EL (cell line): Measurements from ENCODE around the gene RRP1.

Experiments
- DNase-seq: peaks from one replicate; pipeline ENCODE4 v3.0.0-alpha.2; 2016

Gene RRP1

GRCh38 chr21:43846430-43846829, 57.1 kb downstream of the RRP1 start:
- DNase-seq: no peak

- DNase-seq: no peak
Measured at GRCh38 chr21:43847301-43847700, 57.9 kb downstream of the RRP1 start.

- DNase-seq: no peak
Measured at GRCh38 chr21:43848771-43849170, 59.4 kb downstream of the RRP1 start.

- DNase-seq: no peak
Measured at GRCh38 chr21:43849532-43850299, 60.3 kb downstream of the RRP1 start.

GRCh38 chr21:43850728-43851295, 61.4 kb downstream of the RRP1 start:
- DNase-seq: no peak

GRCh38 chr21:43851593-43851992, 62.2 kb downstream of the RRP1 start:
- DNase-seq: no peak

GRCh38 chr21:43853851-43854772, 64.7 kb downstream of the RRP1 start:
- DNase-seq: no peak
